MM.1S (cell line): ENCODE data around the gene GADD45G.

Experiments used
- DNase-seq: peaks from one replicate; pipeline ENCODE4 v3.0.0-alpha.2; 2015
- H2AFZ ChIP-seq: fragments of 300-600 bp; sonication (generic); 2 replicates; pipeline ENCODE4 v1.6.0; 2016; ENCODE audit warnings: antibody characterized with exemption, low read length
- H3F3A ChIP-seq: fragments of 300-600 bp; sonication (generic); 2 replicates; pipeline ENCODE4 v1.6.1; 2016; ENCODE audit warnings: mild to moderate bottlenecking, antibody characterized with exemption, low read length, moderate library complexity, mixed read lengths; ENCODE audit not compliant: insufficient read depth
- H3K27ac ChIP-seq: fragments of 300-600 bp; sonication (generic); 2 replicates; pipeline ENCODE4 v1.5.1; 2016; ENCODE audit warnings: mild to moderate bottlenecking, low read length
- H3K27me3 ChIP-seq: fragments of 300-600 bp; sonication (generic); replicated peaks from 2 replicates; pipeline ENCODE4 v1.6.0; 2016; ENCODE audit warnings: low read length; ENCODE audit not compliant: insufficient read depth
- H3K36me3 ChIP-seq: fragments of 300-600 bp; sonication (generic); replicated peaks from 2 replicates; pipeline ENCODE4 v1.6.1; 2016; ENCODE audit warnings: mild to moderate bottlenecking, low read length, mixed read lengths; ENCODE audit not compliant: insufficient read depth
- H3K4me1 ChIP-seq: fragments of 300-600 bp; sonication (generic); 2 replicates; pipeline ENCODE4 v1.6.1; 2016; ENCODE audit warnings: low read length, mixed read lengths
- H3K4me2 ChIP-seq: fragments of 300-600 bp; sonication (generic); 2 replicates; pipeline ENCODE4 v1.6.0; 2016; ENCODE audit warnings: low read depth, low read length
- H3K4me3 ChIP-seq: fragments of 300-600 bp; sonication (generic); 2 replicates; pipeline ENCODE4 v1.5.1; 2016; ENCODE audit warnings: low read length, mixed read lengths
- H3K79me2 ChIP-seq: fragments of 300-600 bp; sonication (generic); 2 replicates; pipeline ENCODE4 v1.6.1; 2016; ENCODE audit warnings: mixed run types, low read length, mixed read lengths
- H3K9ac ChIP-seq: fragments of 300-600 bp; sonication (generic); 2 replicates; pipeline ENCODE4 v1.6.1; 2016; ENCODE audit warnings: low read length, mixed read lengths
- H3K9me2 ChIP-seq: fragments of 300-600 bp; sonication (generic); replicated peaks from 2 replicates; pipeline ENCODE4 v1.6.1; 2016; ENCODE audit warnings: mild to moderate bottlenecking, low read length, mixed read lengths; ENCODE audit not compliant: insufficient read depth
- H3K9me3 ChIP-seq: fragments of 300-600 bp; sonication (generic); replicated peaks from 2 replicates; pipeline ENCODE4 v1.6.1; 2016; ENCODE audit warnings: mild to moderate bottlenecking, low read length, mixed read lengths; ENCODE audit not compliant: insufficient read depth
- H4K20me1 ChIP-seq: fragments of 300-600 bp; sonication (generic); 2 replicates; pipeline ENCODE4 v1.6.1; 2016; ENCODE audit warnings: mild to moderate bottlenecking, low read length, moderate library complexity, mixed read lengths; ENCODE audit not compliant: insufficient read depth
- EZH2 ChIP-seq: fragments of 300-600 bp; sonication (generic); optimal IDR thresholded peaks from 2 replicates; pipeline ENCODE3; 2017; ENCODE audit warnings: low read depth, mild to moderate bottlenecking, antibody characterized with exemption, low read length, mixed read lengths
- EZH2phosphoT487 ChIP-seq: fragments of 300-600 bp; sonication (generic); IDR thresholded peaks from 2 replicates; pipeline ENCODE4 v1.6.1; 2018; ENCODE audit warnings: antibody characterized with exemption, low read length
- TF ChIP-seq, protein P1 (sequence below): fragments of 300-600 bp; sonication (generic); IDR thresholded peaks from 2 replicates; pipeline ENCODE4 v1.5.1; 2016; ENCODE audit warnings: antibody characterized with exemption, low read length, mixed read lengths

Gene GADD45G

DNA sequence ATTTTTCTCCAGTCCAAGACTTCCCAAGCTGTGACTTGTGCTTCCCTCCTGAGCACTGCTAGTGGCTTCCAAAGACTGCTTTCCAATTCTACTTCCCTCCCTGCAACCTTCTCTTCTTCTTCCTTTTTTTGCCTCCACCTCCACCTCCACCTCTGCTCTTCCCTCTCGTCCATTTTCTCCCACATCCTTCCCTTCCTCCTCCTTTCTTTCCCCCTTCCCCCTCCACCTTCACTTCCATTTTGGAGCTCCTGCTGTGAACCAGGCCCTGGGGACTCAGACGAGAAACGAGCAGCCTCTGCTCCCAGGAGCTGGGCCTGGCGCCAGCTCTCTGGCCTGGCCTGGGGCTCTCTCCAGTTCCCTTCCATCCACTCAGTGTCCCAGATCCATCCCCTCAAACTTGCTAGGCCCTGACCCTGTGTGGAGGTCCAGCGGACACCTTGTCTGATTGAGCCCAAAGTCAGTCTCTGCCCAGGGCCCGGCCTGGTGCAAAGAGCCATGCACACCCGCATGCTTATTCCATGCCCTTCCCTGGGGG, 5.6 kb downstream of the GADD45G start:
- H3K9me3 ChIP-seq = no peaks in the 10 kb centered on the region
- H3K4me1 ChIP-seq = peaks cover 4% of the 10 kb centered on the region; the same call in 1 of the 2 replicates
- no peak overlapping the region for H3K27ac ChIP-seq
- H3K4me3 ChIP-seq = no peak overlapping the region
- H3K36me3 ChIP-seq = no peaks in the 10 kb centered on the region
- no peak for DNase-seq
- H3F3A ChIP-seq = peaks cover 12% of the 10 kb centered on the region
- TF ChIP-seq EZH2 (no peak), EZH2phosphoT487 (no peak)
- TF ChIP-seq, protein P1, sequence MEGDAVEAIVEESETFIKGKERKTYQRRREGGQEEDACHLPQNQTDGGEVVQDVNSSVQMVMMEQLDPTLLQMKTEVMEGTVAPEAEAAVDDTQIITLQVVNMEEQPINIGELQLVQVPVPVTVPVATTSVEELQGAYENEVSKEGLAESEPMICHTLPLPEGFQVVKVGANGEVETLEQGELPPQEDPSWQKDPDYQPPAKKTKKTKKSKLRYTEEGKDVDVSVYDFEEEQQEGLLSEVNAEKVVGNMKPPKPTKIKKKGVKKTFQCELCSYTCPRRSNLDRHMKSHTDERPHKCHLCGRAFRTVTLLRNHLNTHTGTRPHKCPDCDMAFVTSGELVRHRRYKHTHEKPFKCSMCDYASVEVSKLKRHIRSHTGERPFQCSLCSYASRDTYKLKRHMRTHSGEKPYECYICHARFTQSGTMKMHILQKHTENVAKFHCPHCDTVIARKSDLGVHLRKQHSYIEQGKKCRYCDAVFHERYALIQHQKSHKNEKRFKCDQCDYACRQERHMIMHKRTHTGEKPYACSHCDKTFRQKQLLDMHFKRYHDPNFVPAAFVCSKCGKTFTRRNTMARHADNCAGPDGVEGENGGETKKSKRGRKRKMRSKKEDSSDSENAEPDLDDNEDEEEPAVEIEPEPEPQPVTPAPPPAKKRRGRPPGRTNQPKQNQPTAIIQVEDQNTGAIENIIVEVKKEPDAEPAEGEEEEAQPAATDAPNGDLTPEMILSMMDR = no peak
- H3K4me2 ChIP-seq = no peak overlapping the region
- H4K20me1 ChIP-seq = no peaks in the 10 kb centered on the region
- H2AFZ ChIP-seq = no peak overlapping the region
- no peak overlapping the region for H3K9ac ChIP-seq
- no peaks in the 10 kb centered on the region for H3K9me2 ChIP-seq
- peaks cover 21% of the 10 kb centered on the region for H3K27me3 ChIP-seq
- no peaks in the 10 kb centered on the region for H3K79me2 ChIP-seq

DNA sequence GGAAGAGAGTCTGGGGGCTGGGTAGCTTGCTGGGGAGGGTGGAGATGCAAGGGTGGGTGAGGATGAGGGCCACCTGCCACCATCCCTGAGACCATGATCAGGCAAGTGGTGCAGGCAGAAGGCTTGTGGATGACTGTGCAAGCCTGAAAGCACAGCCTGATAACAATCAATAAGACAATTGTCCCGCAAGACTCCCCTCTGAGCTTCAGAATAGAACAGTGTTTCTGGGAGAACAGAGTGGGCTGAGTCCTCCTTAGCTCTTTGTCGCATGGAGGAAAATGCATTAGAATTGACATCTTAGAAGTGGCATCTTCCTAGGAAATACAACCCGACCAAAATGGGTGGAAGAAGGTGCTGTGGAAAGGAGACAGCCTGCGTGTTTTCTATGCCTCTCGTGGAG, 6.6 kb downstream of the GADD45G start:
- Histone ChIP-seq H3K9me2 (no peaks in the 10 kb centered on the region), H2AFZ (no peak overlapping the region), H3K27ac (no peak overlapping the region), H3F3A (peaks cover 5% of the 10 kb centered on the region; the same call in 1 of the 2 replicates), H3K4me1 (peaks cover 4% of the 10 kb centered on the region; the same call in 1 of the 2 replicates), H3K9me3 (no peaks in the 10 kb centered on the region), H3K36me3 (no peaks in the 10 kb centered on the region), H3K79me2 (no peaks in the 10 kb centered on the region), H3K4me2 (no peak overlapping the region), H3K4me3 (no peak overlapping the region), H3K27me3 (0 out of 2 replicates have a peak, but pooled peaks cover 12% of the 10 kb centered on the region), H4K20me1 (no peaks in the 10 kb centered on the region), H3K9ac (no peak overlapping the region)
- no peak for DNase-seq
- TF ChIP-seq EZH2 (no peak), EZH2phosphoT487 (no peak)
- TF ChIP-seq, protein P1 = no peak

DNA sequence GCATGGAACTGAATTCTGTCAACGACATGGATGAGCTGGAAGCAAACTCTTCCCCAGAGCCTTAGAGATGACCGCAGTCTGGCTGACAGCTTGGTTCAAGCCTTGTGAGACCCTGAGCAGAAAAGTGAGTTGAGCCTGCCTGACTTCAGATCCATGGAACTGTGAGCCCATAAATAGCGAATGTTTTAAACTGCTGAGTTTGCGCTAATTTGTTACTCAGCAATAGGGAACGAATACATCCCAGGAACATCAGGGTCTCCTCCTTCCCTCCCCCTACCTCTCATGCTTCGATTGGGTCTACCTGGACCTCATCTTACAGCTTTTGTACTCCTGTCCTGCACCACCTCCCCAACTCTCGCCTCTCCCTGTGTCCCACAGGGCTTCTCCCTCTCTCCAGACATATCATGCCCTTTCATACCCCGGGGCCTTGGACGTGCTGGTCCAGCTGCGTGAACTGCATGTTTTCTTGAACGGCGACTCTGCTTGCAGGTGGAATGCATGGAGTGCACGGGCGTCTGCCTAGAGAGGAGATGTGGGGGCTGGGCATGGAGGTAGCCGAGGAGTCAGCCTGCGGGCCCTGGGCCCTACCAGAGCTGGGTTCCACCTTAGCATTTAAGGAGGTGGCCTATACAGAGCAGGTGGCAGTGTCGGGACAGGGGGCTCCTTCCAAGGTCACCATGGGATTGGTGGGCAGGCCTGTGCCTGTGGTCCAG, 7.9 kb downstream of the GADD45G start:
- Histone ChIP-seq H3F3A (no peaks in the 10 kb centered on the region), H3K4me1 (no peaks in the 10 kb centered on the region), H3K4me2 (no peak overlapping the region), H4K20me1 (no peaks in the 10 kb centered on the region), H3K9me2 (no peaks in the 10 kb centered on the region), H3K9ac (no peak overlapping the region), H3K27me3 (0 out of 2 replicates have a peak, but pooled peaks cover 8% of the 10 kb centered on the region), H3K27ac (no peak overlapping the region), H3K79me2 (no peaks in the 10 kb centered on the region), H3K36me3 (no peaks in the 10 kb centered on the region), H3K9me3 (no peaks in the 10 kb centered on the region), H2AFZ (no peak overlapping the region), H3K4me3 (no peak overlapping the region)
- TF ChIP-seq EZH2phosphoT487 = no peak
- no peak for TF ChIP-seq EZH2
- TF ChIP-seq, protein P1 = no peak
- no peak for DNase-seq
